ENCODE measurements around the gene SLC6A3. TPM values are rescaled to one million over a fixed set of nuclear protein-coding genes. Genes with fewer than 3 reads are reported as not detected.

SLC6A3 gene
- total RNA-seq, 1 experiment from 2014 or later = 0.74 TPM

DNA sequence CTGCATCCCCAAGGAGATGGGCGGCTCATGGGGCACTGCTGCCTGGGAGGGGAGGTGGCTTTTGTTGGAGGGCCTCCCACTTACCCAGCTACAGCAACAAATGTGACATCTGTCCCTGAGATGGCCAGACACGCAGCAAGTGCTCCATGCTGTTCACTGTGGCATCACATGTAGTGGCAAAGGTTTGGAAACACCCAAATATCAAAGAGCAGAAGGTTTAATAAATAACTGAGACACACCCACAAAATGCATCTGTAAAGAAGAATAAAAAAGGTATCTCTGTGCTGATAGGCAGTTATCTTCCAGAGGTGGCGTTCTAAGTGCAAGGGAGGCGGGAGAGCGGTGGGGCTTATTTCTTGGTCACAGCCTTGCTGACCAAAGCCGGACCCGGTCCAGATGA is 77.0 kb downstream of the SLC6A3 start (continued):
- TF ChIP-seq ZNF423 (CRISPR knock-in tag; IDR thresholded peaks at IDR 0.05) (no peak), NR1H2 (CRISPR knock-in tag; IDR thresholded peaks at IDR 0.05) (no peak), HMGA2 (CRISPR knock-in tag; IDR thresholded peaks at IDR 0.05) (no peak)
- TF ChIP-seq, protein P1, sequence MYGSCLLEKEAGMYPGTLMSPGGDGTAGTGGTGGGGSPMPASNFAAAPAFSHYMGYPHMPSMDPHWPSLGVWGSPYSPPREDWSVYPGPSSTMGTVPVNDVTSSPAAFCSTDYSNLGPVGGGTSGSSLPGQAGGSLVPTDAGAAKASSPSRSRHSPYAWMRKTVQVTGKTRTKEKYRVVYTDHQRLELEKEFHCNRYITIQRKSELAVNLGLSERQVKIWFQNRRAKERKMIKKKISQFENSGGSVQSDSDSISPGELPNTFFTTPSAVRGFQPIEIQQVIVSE (CRISPR knock-in tag; IDR thresholded peaks at IDR 0.05; ENCODE audit: borderline replicate concordance) = no peak

DNA sequence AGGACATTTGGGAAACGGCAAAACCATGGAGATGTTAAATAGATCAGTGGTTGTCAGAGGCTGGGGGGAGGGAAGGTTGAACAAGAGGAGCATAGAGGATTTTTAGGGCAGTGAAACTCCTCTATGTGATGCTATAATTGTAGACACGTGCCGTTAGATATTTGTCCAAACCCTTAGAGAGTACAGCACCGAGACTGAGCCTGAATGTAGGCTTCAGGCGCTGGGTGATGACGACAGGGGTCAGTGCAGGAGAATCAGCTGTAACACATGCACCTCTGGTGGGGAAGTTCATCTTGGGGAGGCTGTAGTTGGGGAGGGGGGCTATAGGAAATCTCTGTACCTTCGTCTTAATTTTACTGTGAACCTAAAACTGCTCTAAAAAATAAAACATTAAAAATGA is 78.1 kb downstream of the SLC6A3 start:
- TF ChIP-seq, protein P2, sequence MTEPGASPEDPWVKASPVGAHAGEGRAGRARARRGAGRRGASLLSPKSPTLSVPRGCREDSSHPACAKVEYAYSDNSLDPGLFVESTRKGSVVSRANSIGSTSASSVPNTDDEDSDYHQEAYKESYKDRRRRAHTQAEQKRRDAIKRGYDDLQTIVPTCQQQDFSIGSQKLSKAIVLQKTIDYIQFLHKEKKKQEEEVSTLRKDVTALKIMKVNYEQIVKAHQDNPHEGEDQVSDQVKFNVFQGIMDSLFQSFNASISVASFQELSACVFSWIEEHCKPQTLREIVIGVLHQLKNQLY (CRISPR knock-in tag; IDR thresholded peaks at IDR 0.05) = no peak
- TF ChIP-seq ATF3 (CRISPR knock-in tag; conservative IDR thresholded peaks at IDR 0.05) = no peak
- no peak for TF ChIP-seq TP53 (CRISPR knock-in tag; IDR thresholded peaks at IDR 0.05)
- TF ChIP-seq, protein P3, sequence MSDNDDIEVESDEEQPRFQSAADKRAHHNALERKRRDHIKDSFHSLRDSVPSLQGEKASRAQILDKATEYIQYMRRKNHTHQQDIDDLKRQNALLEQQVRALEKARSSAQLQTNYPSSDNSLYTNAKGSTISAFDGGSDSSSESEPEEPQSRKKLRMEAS (CRISPR knock-in tag; IDR thresholded peaks at IDR 0.05) = no peak
- TF ChIP-seq MXD4 (CRISPR knock-in tag; IDR thresholded peaks at IDR 0.05; ENCODE audit: borderline replicate concordance) = no peak
- TF ChIP-seq ATF1 (CRISPR knock-in tag; IDR thresholded peaks at IDR 0.05) = no peak
- no peak for TF ChIP-seq KAT7 (CRISPR knock-in tag; IDR thresholded peaks at IDR 0.05; ENCODE audit: borderline replicate concordance)
- TF ChIP-seq GABPB1 (CRISPR knock-in tag; IDR thresholded peaks at IDR 0.05) = no peak
- TF ChIP-seq ZMAT4 (CRISPR knock-in tag; IDR thresholded peaks at IDR 0.05) = no peak
- TF ChIP-seq, protein P4, sequence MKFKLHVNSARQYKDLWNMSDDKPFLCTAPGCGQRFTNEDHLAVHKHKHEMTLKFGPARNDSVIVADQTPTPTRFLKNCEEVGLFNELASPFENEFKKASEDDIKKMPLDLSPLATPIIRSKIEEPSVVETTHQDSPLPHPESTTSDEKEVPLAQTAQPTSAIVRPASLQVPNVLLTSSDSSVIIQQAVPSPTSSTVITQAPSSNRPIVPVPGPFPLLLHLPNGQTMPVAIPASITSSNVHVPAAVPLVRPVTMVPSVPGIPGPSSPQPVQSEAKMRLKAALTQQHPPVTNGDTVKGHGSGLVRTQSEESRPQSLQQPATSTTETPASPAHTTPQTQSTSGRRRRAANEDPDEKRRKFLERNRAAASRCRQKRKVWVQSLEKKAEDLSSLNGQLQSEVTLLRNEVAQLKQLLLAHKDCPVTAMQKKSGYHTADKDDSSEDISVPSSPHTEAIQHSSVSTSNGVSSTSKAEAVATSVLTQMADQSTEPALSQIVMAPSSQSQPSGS (CRISPR knock-in tag; IDR thresholded peaks at IDR 0.05; ENCODE audit: borderline replicate concordance, low read depth) = no peak
- no peak for TF ChIP-seq SMAD4 (CRISPR knock-in tag; IDR thresholded peaks at IDR 0.05)
- TF ChIP-seq, protein P5, sequence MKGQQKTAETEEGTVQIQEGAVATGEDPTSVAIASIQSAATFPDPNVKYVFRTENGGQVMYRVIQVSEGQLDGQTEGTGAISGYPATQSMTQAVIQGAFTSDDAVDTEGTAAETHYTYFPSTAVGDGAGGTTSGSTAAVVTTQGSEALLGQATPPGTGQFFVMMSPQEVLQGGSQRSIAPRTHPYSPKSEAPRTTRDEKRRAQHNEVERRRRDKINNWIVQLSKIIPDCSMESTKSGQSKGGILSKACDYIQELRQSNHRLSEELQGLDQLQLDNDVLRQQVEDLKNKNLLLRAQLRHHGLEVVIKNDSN (CRISPR knock-in tag; IDR thresholded peaks at IDR 0.05) = no peak
- no peak for TF ChIP-seq NR2C2 (CRISPR knock-in tag; IDR thresholded peaks at IDR 0.05)
- TF ChIP-seq HMGXB4 (CRISPR knock-in tag; IDR thresholded peaks at IDR 0.05) = no peak
- no peak for TF ChIP-seq ETV6 (CRISPR knock-in tag; IDR thresholded peaks at IDR 0.05)
- TF ChIP-seq GRHL2 (CRISPR knock-in tag; IDR thresholded peaks at IDR 0.05; ENCODE audit: insufficient replicate concordance, severe bottlenecking) = no peak
- peaks cover 12% of the 10 kb centered on the region; the same call in 1 of the 2 replicates for H3K4me1 Mint-ChIP-seq
- ATAC-seq (no peak), DNase-seq (ENCODE audit: low spot score) (no peak)
- H3K4me3 Mint-ChIP-seq = no peak overlapping the region
- H3K27ac Mint-ChIP-seq = no peak overlapping the region
- ChIA-PET CTCF (interaction anchor here (1.6 to 2.0 kb wide), 2 partner anchors 13 to 101 kb away, joined by 3 to 10 read pairs; no protein-coding TSS in a partner anchor), POLR2A (interaction anchor here (0.7 kb wide), 1 partner anchor 15 kb away, joined by 3 read pairs; no protein-coding TSS in a partner anchor)
- no peaks in the 10 kb centered on the region for H3K36me3 Mint-ChIP-seq
- H3K9me3 Mint-ChIP-seq = no peaks in the 10 kb centered on the region
- peaks cover 2% of the 10 kb centered on the region; the same call in 1 of the 2 replicates for H3K27me3 Mint-ChIP-seq (ENCODE audit: low read depth)
